Neural progenitor cell (in vitro differentiated cells): Measurements from ENCODE around the gene SESN3. TPM values are rescaled to one million over a fixed set of nuclear protein-coding genes. Genes with fewer than 3 reads are reported as not detected.

Experiments used
- DNase-seq: peaks from one replicate; pipeline ENCODE4 v3.0.0-alpha.2; 2016; ENCODE audit warnings: low spot score
- H2AFZ ChIP-seq: fragments of 200-600 bp; sonication (generic); replicated peaks from 2 replicates; pipeline ENCODE4 v1.6.1; 2016; ENCODE audit warnings: antibody characterized with exemption
- H3F3A ChIP-seq: fragments of 200-600 bp; sonication (generic); 2 replicates; pipeline ENCODE4 v1.6.1; 2016; ENCODE audit warnings: antibody characterized with exemption, low read depth
- H3K27ac ChIP-seq: fragments of 200-600 bp; sonication (generic); 2 replicates; pipeline ENCODE4 v1.5.1; 2016; ENCODE audit warnings: mild to moderate bottlenecking
- H3K27me3 ChIP-seq: fragments of 200-600 bp; sonication (generic); 2 replicates; pipeline ENCODE4 v1.6.1; 2016; ENCODE audit warnings: mild to moderate bottlenecking, moderate library complexity
- H3K36me3 ChIP-seq: fragments of 200-600 bp; sonication (generic); 2 replicates; pipeline ENCODE4 v1.5.1; 2016
- H3K4me1 ChIP-seq: fragments of 200-600 bp; sonication (generic); 2 replicates; pipeline ENCODE4 v1.6.1; 2016; ENCODE audit warnings: mixed run types
- H3K4me2 ChIP-seq: fragments of 200-600 bp; sonication (generic); 2 replicates; pipeline ENCODE4 v1.6.1; 2016
- H3K4me3 ChIP-seq: fragments of 200-600 bp; sonication (generic); 2 replicates; pipeline ENCODE4 v1.5.1; 2016
- H3K79me2 ChIP-seq: fragments of 200-600 bp; sonication (generic); 2 replicates; pipeline ENCODE4 v1.6.1; 2016; ENCODE audit warnings: low read depth
- H3K9ac ChIP-seq: fragments of 200-600 bp; sonication (generic); 2 replicates; pipeline ENCODE4 v1.6.1; 2016
- H3K9me3 ChIP-seq: fragments of 200-600 bp; sonication (generic); 2 replicates; pipeline ENCODE4 v1.5.1; 2016; ENCODE audit warnings: low read depth
- H4K20me1 ChIP-seq: fragments of 200-600 bp; sonication (generic); 2 replicates; pipeline ENCODE4 v1.6.1; 2016; ENCODE audit warnings: low read depth
- H3K27ac Mint-ChIP-seq: 3 replicates; pipeline ENCODE4 v1.8.0; 2021; ENCODE audit warnings: mixed read lengths
- H3K27me3 Mint-ChIP-seq: 2 replicates; pipeline ENCODE4 v1.8.0; 2022; ENCODE audit warnings: low read depth, mild to moderate bottlenecking, inconsistent platforms, moderate library complexity, mixed read lengths; ENCODE audit not compliant: insufficient read depth
- H3K36me3 Mint-ChIP-seq: 3 replicates; pipeline ENCODE4 v1.8.0; 2021; ENCODE audit warnings: mixed read lengths
- H3K4me1 Mint-ChIP-seq: 3 replicates; pipeline ENCODE4 v1.8.0; 2021; ENCODE audit warnings: mixed read lengths
- H3K4me3 Mint-ChIP-seq: 3 replicates; pipeline ENCODE4 v1.8.0; 2021; ENCODE audit warnings: mild to moderate bottlenecking, moderate library complexity, mixed read lengths
- H3K9me3 Mint-ChIP-seq: 3 replicates; pipeline ENCODE4 v1.8.0; 2020; ENCODE audit warnings: mixed read lengths
- CTCF ChIP-seq: fragments of 200-600 bp; sonication (generic); IDR thresholded peaks from 2 replicates; pipeline ENCODE4 v1.5.1; 2017; ENCODE audit warnings: antibody characterized with exemption, mild to moderate bottlenecking
- EZH2 ChIP-seq: fragments of 200-600 bp; sonication (generic); IDR thresholded peaks from 2 replicates; pipeline ENCODE4 v1.6.1; 2017; ENCODE audit warnings: antibody characterized with exemption, mild to moderate bottlenecking, moderate library complexity
- EZH2phosphoT487 ChIP-seq: fragments of 200-600 bp; sonication (generic); IDR thresholded peaks from 2 replicates; pipeline ENCODE4 v1.6.1; 2017; ENCODE audit warnings: antibody characterized with exemption
- total RNA-seq: library from RNA; depleted of rRNA; stranded (reverse); fragments of >200 nt; gene quantifications from 2 replicates; pipeline ENCODE4 v1.2.3, GENCODE V29; 2015; ENCODE audit warnings: low replicate concordance

SESN3 gene
- total RNA-seq, 1 donor from 2014 or later = 234 TPM

GRCh38 chr11:95245038-95245437 is 14.0 kb upstream of the SESN3 start:
- Histone ChIP-seq H4K20me1 (no peaks in the 10 kb centered on the region), H3K79me2 (no peaks in the 10 kb centered on the region), H3K36me3 (no peaks in the 10 kb centered on the region), H3K4me2 (peak overlapping the region; percentile 27), H3K27me3 (no peaks in the 10 kb centered on the region), H3K9ac (no peak overlapping the region), H3K4me3 (no peak overlapping the region), H3F3A (peaks cover 24% of the 10 kb centered on the region), H3K9me3 (no peaks in the 10 kb centered on the region), H2AFZ (no peak overlapping the region), H3K27ac (peak overlapping the region; percentile 78), H3K4me1 (peaks cover 49% of the 10 kb centered on the region)
- peak; percentile 79 for DNase-seq
- no peak overlapping the region for H3K4me3 Mint-ChIP-seq
- H3K27me3 Mint-ChIP-seq = peaks cover 3% of the 10 kb centered on the region
- peak overlapping the region; percentile 2 for H3K27ac Mint-ChIP-seq
- H3K4me1 Mint-ChIP-seq = peaks cover 43% of the 10 kb centered on the region
- no peaks in the 10 kb centered on the region for H3K36me3 Mint-ChIP-seq
- TF ChIP-seq EZH2phosphoT487 = no peak
- no peak for TF ChIP-seq EZH2
- no peak for TF ChIP-seq CTCF
- peaks cover 2% of the 10 kb centered on the region for H3K9me3 Mint-ChIP-seq

- H3K27me3 Mint-ChIP-seq = peaks cover 2% of the 10 kb centered on the region
- DNase-seq = no peak
- TF ChIP-seq CTCF (no peak), EZH2 (no peak), EZH2phosphoT487 (no peak)
- Histone ChIP-seq H3K9me3 (no peaks in the 10 kb centered on the region), H3K27ac (no peak overlapping the region), H3F3A (peaks cover 23% of the 10 kb centered on the region), H3K9ac (no peak overlapping the region), H3K4me2 (no peak overlapping the region), H4K20me1 (no peaks in the 10 kb centered on the region), H3K4me3 (no peak overlapping the region), H3K79me2 (no peaks in the 10 kb centered on the region), H3K36me3 (no peaks in the 10 kb centered on the region), H3K27me3 (no peaks in the 10 kb centered on the region), H3K4me1 (peaks cover 43% of the 10 kb centered on the region), H2AFZ (no peak overlapping the region)
- no peak overlapping the region for H3K27ac Mint-ChIP-seq
- no peak overlapping the region for H3K4me3 Mint-ChIP-seq
- peaks cover 2% of the 10 kb centered on the region for H3K9me3 Mint-ChIP-seq
- H3K4me1 Mint-ChIP-seq = peaks cover 35% of the 10 kb centered on the region
- no peaks in the 10 kb centered on the region for H3K36me3 Mint-ChIP-seq
These were observed 12.7 kb upstream of the SESN3 start for GRCh38 chr11:95243673-95244072.

GRCh38 chr11:95242845-95243605 is 12.0 kb upstream of the SESN3 start:
- Mint-ChIP-seq H3K27ac (no peak overlapping the region), H3K4me3 (no peak overlapping the region), H3K9me3 (peaks cover 2% of the 10 kb centered on the region), H3K4me1 (peaks cover 30% of the 10 kb centered on the region), H3K27me3 (peaks cover 2% of the 10 kb centered on the region), H3K36me3 (no peaks in the 10 kb centered on the region)
- Histone ChIP-seq H3K4me1 (peaks cover 37% of the 10 kb centered on the region), H4K20me1 (no peaks in the 10 kb centered on the region), H3F3A (peaks cover 20% of the 10 kb centered on the region), H3K4me3 (no peak overlapping the region), H3K79me2 (no peaks in the 10 kb centered on the region), H3K4me2 (no peak overlapping the region), H3K9me3 (no peaks in the 10 kb centered on the region), H3K36me3 (no peaks in the 10 kb centered on the region), H3K27me3 (no peaks in the 10 kb centered on the region), H2AFZ (peak overlapping the region; percentile 73), H3K9ac (no peak overlapping the region), H3K27ac (no peak overlapping the region)
- TF ChIP-seq EZH2 (no peak), EZH2phosphoT487 (no peak), CTCF (no peak)
- DNase-seq = no peak
